Renal cortical epithelial cell (primary cell): ENCODE measurements around the gene LYST. TPM values are rescaled to one million over a fixed set of nuclear protein-coding genes. Genes with fewer than 3 reads are reported as not detected.
"Not testable (repeated sequence)": the region's sequence is repeated elsewhere in the genome, so short reads cannot be mapped to it uniquely, and the experiment has no call there.

Experiments used
- DNase-seq: peaks from one replicate; pipeline ENCODE4 v3.0.0-alpha.2; 2011; ENCODE audit warnings: low read depth
- total RNA-seq: library from RNA; depleted of rRNA; stranded (reverse); fragments of >200 nt; gene quantifications from 2 replicates; pipeline ENCODE4 v1.2.3, GENCODE V29; 2014

The LYST gene
- total RNA-seq, 1 donor from 2014 or later: 23.6 TPM

- no peak for DNase-seq
These were observed 207.4 kb downstream of the LYST start for GRCh38 chr1:235659186-235659771.

GRCh38 chr1:235657747-235658526 is 208.8 kb downstream of the LYST start:
- DNase-seq: peak; percentile 9

GRCh38 chr1:235657269-235657668 is 209.4 kb downstream of the LYST start:
- DNase-seq: no peak

GRCh38 chr1:235652364-235652763 is 214.3 kb downstream of the LYST start:
- no peak for DNase-seq

- no peak for DNase-seq
These were observed 215.4 kb downstream of the LYST start for GRCh38 chr1:235651170-235651806.

- DNase-seq: no peak
These were observed 216.2 kb downstream of the LYST start for GRCh38 chr1:235650341-235651169.

- no peak for DNase-seq
These were observed 217.1 kb downstream of the LYST start, which contains the start of gene GNG4 for GRCh38 chr1:235649368-235650163. TSS of gene GNG4 (minus strand) at chr1:235649784. CDS start at chr1:235583838, 65,946 bp downstream.

GRCh38 chr1:235648954-235649367 is 217.7 kb downstream of the LYST start:
- peak; percentile 40 for DNase-seq

GRCh38 chr1:235648407-235648907 is 218.2 kb downstream of the LYST start:
- no peak for DNase-seq

GRCh38 chr1:235647537-235647936 is 219.2 kb downstream of the LYST start:
- DNase-seq: not testable (repeated sequence)

GRCh38 chr1:235646463-235646862 is 220.2 kb downstream of the LYST start:
- no peak for DNase-seq

GRCh38 chr1:235644693-235645305 is 221.9 kb downstream of the LYST start:
- no peak for DNase-seq

- no peak for DNase-seq
These were observed 222.6 kb downstream of the LYST start for GRCh38 chr1:235643837-235644692.

GRCh38 chr1:235642943-235643371 is 223.7 kb downstream of the LYST start:
- DNase-seq: no peak

- no peak for DNase-seq
These were observed 224.4 kb downstream of the LYST start for GRCh38 chr1:235642011-235642942.

- DNase-seq: no peak
These were observed 226.1 kb downstream of the LYST start for GRCh38 chr1:235640580-235640979.

- no peak for DNase-seq
These were observed 227.2 kb downstream of the LYST start for GRCh38 chr1:235639226-235640205.
